HEK293 (cell line): Measurements from ENCODE around the gene ABAT.

ENCODE experiments used
- CTCF ChIA-PET: fragments of 350-600 bp; formaldehyde crosslinking; extraction: SDS; loops from one replicate; lab custom pipeline; 2021; ENCODE audit warnings: antibody characterized with exemption; lab: Yijun Ruan, JAX
- POLR2A ChIA-PET: fragments of 300-600 bp; formaldehyde crosslinking; extraction: SDS; loops from one replicate; lab custom pipeline; 2020; ENCODE audit warnings: antibody characterized with exemption, inconsistent platforms; lab: Yijun Ruan, JAX
- H3K27ac ChIP-seq: fragments of 200-500 bp; sonication (Bioruptor generic); 2 replicates; pipeline ENCODE4 v1.5.1; 2014; ENCODE audit warnings: low read depth, low read length, control low read depth, inconsistent platforms; ENCODE audit errors: extremely low read depth
- H3K36me3 ChIP-seq, 2 experiments: fragments of 200-500 bp in 1 of 2; sonication (Bioruptor generic) in 1 of 2; 1 replicate in 1 of 2; 2 replicates in 1 of 2; pipeline ENCODE4 v1.5.1; 2014 to 2017; ENCODE audit warnings: inconsistent platforms in 2 of 2, low read length in 2 of 2; ENCODE audit not compliant: control insufficient read depth in 2 of 2, insufficient read depth in 1 of 2
- H3K4me1 ChIP-seq: fragments of 200-500 bp; sonication (Bioruptor generic); 2 replicates; pipeline ENCODE4 v1.5.1; 2014; ENCODE audit warnings: mild to moderate bottlenecking, low read length, inconsistent platforms; ENCODE audit not compliant: control insufficient read depth, insufficient read depth
- H3K4me3 ChIP-seq: 2 replicates; pipeline ENCODE4 v1.5.1; 2011; ENCODE audit warnings: low read depth, mild to moderate bottlenecking, control low read depth, low read length, moderate library complexity
- H3K9me3 ChIP-seq: fragments of 200-500 bp; sonication (Bioruptor generic); 2 replicates; pipeline ENCODE4 v1.5.1; 2014; ENCODE audit warnings: low read depth, low read length, inconsistent platforms; ENCODE audit not compliant: control insufficient read depth, insufficient read depth
- ELK4 ChIP-seq: IDR thresholded peaks from 2 replicates; pipeline ENCODE4 v1.6.1; 2011; ENCODE audit warnings: mild to moderate bottlenecking, low read depth, low read length, borderline replicate concordance
- KLF1 ChIP-seq: fragments of 450-650 bp; formaldehyde crosslinking; IDR thresholded peaks from 2 replicates; pipeline ENCODE4 v1.5.1; 2016; ENCODE audit warnings: missing biosample characterization, missing genetic modification characterization
- SALL2 ChIP-seq: fragments of 450-650 bp; formaldehyde crosslinking; IDR thresholded peaks from 2 replicates; pipeline ENCODE4 v1.5.0; 2017; ENCODE audit warnings: missing biosample characterization, mild to moderate bottlenecking, missing genetic modification characterization, borderline replicate concordance
- YY1 ChIP-seq: fragments of 450-650 bp; formaldehyde crosslinking; IDR thresholded peaks from 2 replicates; pipeline ENCODE4 v1.5.1; 2018; ENCODE audit warnings: missing biosample characterization, missing genetic modification characterization
- ZBTB48 ChIP-seq: fragments of 450-650 bp; formaldehyde crosslinking; IDR thresholded peaks from 2 replicates; pipeline ENCODE4 v1.5.1; 2016; ENCODE audit warnings: missing biosample characterization, missing genetic modification characterization
- ZBTB6 ChIP-seq: fragments of 450-650 bp; formaldehyde crosslinking; IDR thresholded peaks from 2 replicates; pipeline ENCODE4 v1.5.1; 2017; ENCODE audit warnings: missing biosample characterization, missing genetic modification characterization
- ZFHX2 ChIP-seq: fragments of 450-650 bp; formaldehyde crosslinking; conservative IDR thresholded peaks from 2 replicates; pipeline ENCODE4 v1.5.1; 2016; ENCODE audit warnings: missing biosample characterization, missing genetic modification characterization
- ZNF521 ChIP-seq: fragments of 450-650 bp; formaldehyde crosslinking; IDR thresholded peaks from 2 replicates; pipeline ENCODE4 v1.5.1; 2017; ENCODE audit warnings: missing biosample characterization, mild to moderate bottlenecking, missing genetic modification characterization
- ZNF558 ChIP-seq: fragments of 450-650 bp; formaldehyde crosslinking; IDR thresholded peaks from 2 replicates; pipeline ENCODE4 v1.5.1; 2016; ENCODE audit warnings: missing biosample characterization, missing genetic modification characterization
- ZNF560 ChIP-seq: fragments of 450-650 bp; formaldehyde crosslinking; IDR thresholded peaks from 2 replicates; pipeline ENCODE4 v1.5.1; 2017; ENCODE audit warnings: missing biosample characterization, missing genetic modification characterization, borderline replicate concordance
- ZNF76 ChIP-seq: fragments of 450-650 bp; formaldehyde crosslinking; IDR thresholded peaks from 2 replicates; pipeline ENCODE4; 2016; ENCODE audit warnings: low read depth, missing biosample characterization, missing genetic modification characterization, borderline replicate concordance
- TF ChIP-seq, protein P1 (sequence below): fragments of 450-650 bp; formaldehyde crosslinking; IDR thresholded peaks from 2 replicates; pipeline ENCODE4 v1.5.1; 2017; ENCODE audit warnings: missing biosample characterization, missing genetic modification characterization

Gene ABAT

DNA sequence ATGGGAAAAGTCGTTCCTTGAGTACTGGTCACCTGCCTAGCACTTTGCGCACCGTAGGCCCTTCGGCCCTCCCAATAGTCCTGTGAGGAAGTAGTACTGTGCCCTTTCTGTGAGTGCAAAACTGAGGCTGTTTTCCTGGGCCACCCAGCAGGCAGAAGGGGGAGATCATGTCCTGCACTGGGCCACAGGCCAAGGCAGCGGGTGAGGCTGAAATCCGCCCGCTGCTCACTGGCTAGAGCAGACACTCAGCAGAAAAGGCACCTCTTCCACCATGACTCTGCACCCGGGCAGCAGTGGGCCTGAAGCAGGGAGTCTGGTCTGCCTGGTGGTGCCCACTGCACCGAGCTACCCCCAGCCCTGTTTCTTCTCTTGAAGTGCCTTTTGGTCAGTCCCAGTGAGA, 32.7 kb upstream of the ABAT start:
- no peak overlapping the region for H3K4me3 ChIP-seq
- TF ChIP-seq KLF1 (tag by site-specific recombination), result 0 out of 2 replicates have a peak, but pooled peaks have one; percentile 25
- TF ChIP-seq ZFHX2 (tag by site-specific recombination), result no peak
- ChIA-PET CTCF (interaction anchor here (0.9 kb wide), 1 partner anchor 69 kb away, joined by 3 read pairs; no protein-coding TSS in a partner anchor), POLR2A (no interaction called here)
- H3K36me3 ChIP-seq, result peaks cover 0 to 89% of the 10 kb centered on the region in 2 experiments; a peak in 2 of 3 replicates
- H3K4me1 ChIP-seq, result no peaks in the 10 kb centered on the region
- H3K27ac ChIP-seq, result no peak overlapping the region
- H3K9me3 ChIP-seq, result no peaks in the 10 kb centered on the region

DNA sequence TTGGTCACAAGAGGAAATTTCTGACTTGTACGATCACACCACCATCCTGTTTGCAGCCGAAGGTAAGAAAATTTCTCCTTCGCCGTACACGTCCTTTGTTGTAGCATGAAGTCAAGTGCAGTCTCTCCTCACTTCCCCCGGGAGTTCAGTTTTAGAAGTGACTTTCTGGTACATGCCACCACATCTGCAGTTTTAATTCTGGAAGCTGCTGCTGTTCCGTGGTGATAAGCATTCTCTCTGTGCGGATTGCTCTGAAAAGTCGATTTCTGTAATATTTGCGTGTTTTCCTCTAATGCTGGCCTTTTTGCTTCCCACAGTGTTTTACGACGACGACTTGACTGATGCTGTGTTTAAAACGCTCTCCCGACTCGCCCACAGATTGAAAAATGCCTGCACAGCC, 32.3 kb upstream of the ABAT start:
- CTCF ChIA-PET, result interaction anchor here (0.9 kb wide), 1 partner anchor 70 kb away, joined by 3 read pairs; no protein-coding TSS in a partner anchor
- no peaks in the 10 kb centered on the region for H3K4me1 ChIP-seq

GRCh38 chr16:8644211-8645140, 29.9 kb upstream of the ABAT start:
- ChIA-PET CTCF (no interaction called here), POLR2A (no interaction called here)
- H3K4me1 ChIP-seq, result no peaks in the 10 kb centered on the region
- no peaks in the 10 kb centered on the region for H3K9me3 ChIP-seq
- H3K4me3 ChIP-seq, result no peak overlapping the region
- TF ChIP-seq SALL2 (no peak), ZNF560 (tag by site-specific recombination) (no peak)
- H3K27ac ChIP-seq, result no peak overlapping the region
- peaks cover 0 to 83% of the 10 kb centered on the region in 2 experiments; a peak in 2 of 3 replicates for H3K36me3 ChIP-seq

More for the DNA sequence above, 32.3 kb upstream of the ABAT start:
- POLR2A ChIA-PET, result no interaction called here
- Histone ChIP-seq H3K9me3 (no peaks in the 10 kb centered on the region), H3K4me3 (no peak overlapping the region), H3K36me3 (peaks cover 0 to 89% of the 10 kb centered on the region in 2 experiments; a peak in 2 of 3 replicates)
- TF ChIP-seq ZNF76, result no peak
- TF ChIP-seq, protein P1, sequence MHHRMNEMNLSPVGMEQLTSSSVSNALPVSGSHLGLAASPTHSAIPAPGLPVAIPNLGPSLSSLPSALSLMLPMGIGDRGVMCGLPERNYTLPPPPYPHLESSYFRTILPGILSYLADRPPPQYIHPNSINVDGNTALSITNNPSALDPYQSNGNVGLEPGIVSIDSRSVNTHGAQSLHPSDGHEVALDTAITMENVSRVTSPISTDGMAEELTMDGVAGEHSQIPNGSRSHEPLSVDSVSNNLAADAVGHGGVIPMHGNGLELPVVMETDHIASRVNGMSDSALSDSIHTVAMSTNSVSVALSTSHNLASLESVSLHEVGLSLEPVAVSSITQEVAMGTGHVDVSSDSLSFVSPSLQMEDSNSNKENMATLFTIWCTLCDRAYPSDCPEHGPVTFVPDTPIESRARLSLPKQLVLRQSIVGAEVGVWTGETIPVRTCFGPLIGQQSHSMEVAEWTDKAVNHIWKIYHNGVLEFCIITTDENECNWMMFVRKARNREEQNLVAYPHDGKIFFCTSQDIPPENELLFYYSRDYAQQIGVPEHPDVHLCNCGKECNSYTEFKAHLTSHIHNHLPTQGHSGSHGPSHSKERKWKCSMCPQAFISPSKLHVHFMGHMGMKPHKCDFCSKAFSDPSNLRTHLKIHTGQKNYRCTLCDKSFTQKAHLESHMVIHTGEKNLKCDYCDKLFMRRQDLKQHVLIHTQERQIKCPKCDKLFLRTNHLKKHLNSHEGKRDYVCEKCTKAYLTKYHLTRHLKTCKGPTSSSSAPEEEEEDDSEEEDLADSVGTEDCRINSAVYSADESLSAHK, result no peak
- TF ChIP-seq ZBTB6, result no peak
- TF ChIP-seq ZNF558 (tag by site-specific recombination), result no peak
- TF ChIP-seq ELK4, result no peak
- no peak for TF ChIP-seq ZNF521 (tag by site-specific recombination)
- TF ChIP-seq ZBTB48, result no peak
- TF ChIP-seq YY1 (tag by site-specific recombination), result no peak
- TF ChIP-seq, all 188 proteins: peak for 0
- no peak overlapping the region for H3K27ac ChIP-seq
